Coronary artery (tissue), 2 donors: ENCODE results near the gene CELF6.

Source experiments
- DNase-seq: peaks from one replicate; pipeline ENCODE4 v3.0.0-alpha.2; 2017; ENCODE audit warnings: low spot score
- H3K27ac ChIP-seq, 2 donors: fragments of 200-600 bp; sonication (generic); one replicate each; pipeline ENCODE4 v1.5.1; 2016 to 2019
- H3K4me3 ChIP-seq: fragments of 200-600 bp; sonication (generic); 2 replicates; pipeline ENCODE4 v1.5.1; 2016; ENCODE audit warnings: mild to moderate bottlenecking, moderate library complexity
- CTCF ChIP-seq: fragments of 200-600 bp; sonication (generic); IDR thresholded peaks from one replicate; pipeline ENCODE4 v1.5.1; 2019; ENCODE audit warnings: antibody characterized with exemption

CELF6 gene

GRCh38 chr15:72237029-72237852 is 82.7 kb downstream of the CELF6 start:
- no peak for TF ChIP-seq CTCF
- peak; percentile 87 for DNase-seq
- peak overlapping the region; percentile 51 for H3K4me3 ChIP-seq

GRCh38 chr15:72236381-72237003 is 83.5 kb downstream of the CELF6 start:
- no peak for DNase-seq
- Histone ChIP-seq H3K4me3 (peak overlapping the region; percentile 51), H3K27ac (peak overlapping the region in 1 of 2 donors; percentile 79)
- no peak for TF ChIP-seq CTCF

More at GRCh38 chr15:72237029-72237852, 82.7 kb downstream of the CELF6 start:
- H3K27ac ChIP-seq: peak overlapping the region; percentile 8 to 79

GRCh38 chr15:72235298-72235697 is 84.7 kb downstream of the CELF6 start:
- no peak overlapping the region for H3K27ac ChIP-seq
- no peak for DNase-seq
- TF ChIP-seq CTCF: no peak
- H3K4me3 ChIP-seq: no peak overlapping the region
